GM23248 (cell line): Measurements from ENCODE around the gene SERPINA7. TPM values are rescaled to one million over a fixed set of nuclear protein-coding genes. Genes with fewer than 3 reads are reported as not detected.

Experiments
- DNase-seq: peaks from one replicate; pipeline ENCODE4 v3.0.0-alpha.2; 2015
- H2AFZ ChIP-seq: fragments of 200-600 bp; sonication (generic); 2 replicates; pipeline ENCODE4 v1.6.1; 2016; ENCODE audit warnings: antibody characterized with exemption
- H3F3A ChIP-seq: fragments of 200-600 bp; sonication (generic); 2 replicates; pipeline ENCODE4 v1.6.1; 2016; ENCODE audit warnings: mild to moderate bottlenecking, antibody characterized with exemption, mixed run types; ENCODE audit not compliant: insufficient read depth
- H3K27ac ChIP-seq: fragments of 200-600 bp; sonication (generic); 2 replicates; pipeline ENCODE4 v1.5.1; 2016; ENCODE audit warnings: mild to moderate bottlenecking
- H3K27me3 ChIP-seq: fragments of 200-600 bp; sonication (generic); replicated peaks from 2 replicates; pipeline ENCODE4 v1.6.1; 2016; ENCODE audit warnings: mild to moderate bottlenecking; ENCODE audit not compliant: insufficient read depth
- H3K36me3 ChIP-seq: fragments of 200-600 bp; sonication (generic); 2 replicates; pipeline ENCODE4 v1.6.1; 2016; ENCODE audit warnings: low read depth, mild to moderate bottlenecking
- H3K4me1 ChIP-seq: fragments of 200-600 bp; sonication (generic); 2 replicates; pipeline ENCODE4 v1.6.1; 2016; ENCODE audit warnings: mild to moderate bottlenecking; ENCODE audit not compliant: insufficient read depth
- H3K4me2 ChIP-seq: fragments of 200-600 bp; sonication (generic); one replicate; pipeline ENCODE4 v1.6.1; 2016; ENCODE audit warnings: mild to moderate bottlenecking; ENCODE audit not compliant: unreplicated experiment
- H3K4me3 ChIP-seq: fragments of 200-600 bp; sonication (generic); 2 replicates; pipeline ENCODE4 v1.5.1; 2016; ENCODE audit warnings: mild to moderate bottlenecking
- H3K79me2 ChIP-seq: fragments of 200-600 bp; sonication (generic); 2 replicates; pipeline ENCODE4 v1.6.1; 2016; ENCODE audit warnings: mild to moderate bottlenecking; ENCODE audit not compliant: insufficient read depth
- H3K9ac ChIP-seq: fragments of 200-600 bp; sonication (generic); 2 replicates; pipeline ENCODE4 v1.6.1; 2016; ENCODE audit warnings: mild to moderate bottlenecking
- H3K9me2 ChIP-seq: fragments of 200-600 bp; sonication (generic); 2 replicates; pipeline ENCODE4 v1.6.1; 2016; ENCODE audit warnings: mixed run types, mild to moderate bottlenecking, moderate library complexity; ENCODE audit not compliant: insufficient read depth
- H3K9me3 ChIP-seq: fragments of 200-600 bp; sonication (generic); one replicate; pipeline ENCODE4 v1.6.1; 2017; ENCODE audit warnings: low read depth
- H4K20me1 ChIP-seq: fragments of 200-600 bp; sonication (generic); 2 replicates; pipeline ENCODE4 v1.6.0; 2016; ENCODE audit not compliant: insufficient read depth
- EZH2 ChIP-seq: fragments of 200-600 bp; sonication (generic); IDR thresholded peaks from 2 replicates; pipeline ENCODE4 v1.6.1; 2018; ENCODE audit warnings: antibody characterized with exemption, mild to moderate bottlenecking; ENCODE audit not compliant: insufficient read depth, poor library complexity, severe bottlenecking
- EZH2phosphoT487 ChIP-seq: fragments of 200-600 bp; sonication (generic); IDR thresholded peaks from 2 replicates; pipeline ENCODE4 v1.6.1; 2018; ENCODE audit warnings: antibody characterized with exemption, moderate library complexity, mild to moderate bottlenecking, low read depth; ENCODE audit not compliant: insufficient read depth
- WGBS, 2 experiments: methylation state at CpG; one replicate each; pipeline ENCODE4 v1.1.6; 2015 to 2017; ENCODE audit warnings: low lambda C conversion rate in 2 of 2, low coverage in 1 of 2; ENCODE audit errors: missing lambda C conversion rate in 2 of 2; 5-methylcytosine and 5-hydroxymethylcytosine counted together
- in situ Hi-C: fragments of 300-500 bp; cut with MboI; formaldehyde crosslinking; loops from 2 replicates; pipeline ENCODE4 v1.15.0; 2020
- polyA plus RNA-seq: library from polyadenylated mRNA; unstranded; fragments of >200 nt; fragmentation: Nextera tagmentation; extraction: Ambion mirVana; gene quantifications from 2 replicates; pipeline ENCODE4 v1.2.1, GENCODE V29; 2016
- total RNA-seq: library from RNA; depleted of rRNA; stranded (reverse); fragments of >200 nt; shearing (Covaris generic); gene quantifications from 2 replicates; pipeline ENCODE4 v1.2.3, GENCODE V29; 2014; rRNA removed

SERPINA7 gene
- total RNA-seq (not detected in 2 replicates), polyA plus RNA-seq (not detected in 2 replicates)

GRCh38 chrX:106038625-106039024 is at the start of gene SERPINA7:
SERPINA7 (minus strand) TSS chrX:106038727; CDS start chrX:106037058, 1,669 bp downstream.
- Histone ChIP-seq H3K4me2 (no peak within 1 kb of the TSS), H3K9ac (no peak within 1 kb of the TSS), H3K9me3 (no peaks in the 10 kb centered on the region), H4K20me1 (no peaks in the 10 kb centered on the region), H3K36me3 (no peaks in the 10 kb centered on the region), H3K27ac (no peak within 1 kb of the TSS), H3K9me2 (no peaks in the 10 kb centered on the region), H3F3A (no peaks in the 10 kb centered on the region), H3K27me3 (no peaks in the 10 kb centered on the region), H3K4me1 (no peaks in the 10 kb centered on the region), H3K4me3 (no peak within 1 kb of the TSS), H3K79me2 (no peaks in the 10 kb centered on the region), H2AFZ (no peak within 1 kb of the TSS)
- TF ChIP-seq EZH2phosphoT487 (no peak), EZH2 (no peak)
- DNase-seq = no peak
- in situ Hi-C loops = no loop called here

- Histone ChIP-seq H4K20me1 (no peaks in the 10 kb centered on the region), H3K36me3 (no peaks in the 10 kb centered on the region), H3K4me3 (no peak overlapping the region), H3K27me3 (no peaks in the 10 kb centered on the region), H3K79me2 (no peaks in the 10 kb centered on the region), H3K4me1 (no peaks in the 10 kb centered on the region), H3K9me3 (no peaks in the 10 kb centered on the region), H3K9me2 (no peaks in the 10 kb centered on the region), H3F3A (no peaks in the 10 kb centered on the region), H2AFZ (no peak overlapping the region), H3K4me2 (no peak overlapping the region), H3K27ac (no peak overlapping the region), H3K9ac (no peak overlapping the region)
- in situ Hi-C loops = no loop called here
- DNase-seq = no peak
- 20 to 33% methylated on average over 3 of the region's 3 CpGs for WGBS, 2 experiments
- TF ChIP-seq EZH2phosphoT487 (no peak), EZH2 (no peak)
Measured at GRCh38 chrX:106069048-106069447, 30.5 kb upstream of the SERPINA7 start.

- no peak overlapping the region for H3K4me2 ChIP-seq
- DNase-seq = no peak
- in situ Hi-C loops = no loop called here
- no peaks in the 10 kb centered on the region for H3K9me3 ChIP-seq
- H3K27me3 ChIP-seq = no peaks in the 10 kb centered on the region
- H3K79me2 ChIP-seq = no peaks in the 10 kb centered on the region
- no peak overlapping the region for H3K27ac ChIP-seq
- no peaks in the 10 kb centered on the region for H3F3A ChIP-seq
- no peak overlapping the region for H2AFZ ChIP-seq
- no peaks in the 10 kb centered on the region for H3K36me3 ChIP-seq
- 11 to 19% methylated on average over 1 of the region's 1 CpG for WGBS, 2 experiments
- H3K9ac ChIP-seq = no peak overlapping the region
- no peak overlapping the region for H3K4me3 ChIP-seq
- H3K4me1 ChIP-seq = no peaks in the 10 kb centered on the region
- TF ChIP-seq EZH2phosphoT487 = no peak
- TF ChIP-seq EZH2 = no peak
- H4K20me1 ChIP-seq = no peaks in the 10 kb centered on the region
- H3K9me2 ChIP-seq = no peaks in the 10 kb centered on the region
Measured at GRCh38 chrX:106050054-106050453, 11.5 kb upstream of the SERPINA7 start.

GRCh38 chrX:106042296-106042695 is 3.8 kb upstream of the SERPINA7 start:
- DNase-seq = no peak
- H3K4me1 ChIP-seq = no peaks in the 10 kb centered on the region

GRCh38 chrX:106040861-106041260 is 2.3 kb upstream of the SERPINA7 start:
- DNase-seq = no peak
- H3K4me2 ChIP-seq = no peak overlapping the region
- no peaks in the 10 kb centered on the region for H3K9me3 ChIP-seq
- no peak overlapping the region for H3K9ac ChIP-seq
- no peak overlapping the region for H3K4me3 ChIP-seq
- 6% methylated on average over 4 of the region's 4 CpGs for whole genome bisulfite sequencing, 2 experiments
- no peaks in the 10 kb centered on the region for H3K36me3 ChIP-seq
- TF ChIP-seq EZH2phosphoT487 (no peak), EZH2 (no peak)
- in situ Hi-C loops = no loop called here
- no peak overlapping the region for H3K27ac ChIP-seq
- H2AFZ ChIP-seq = no peak overlapping the region
- H4K20me1 ChIP-seq = no peaks in the 10 kb centered on the region
- H3K27me3 ChIP-seq = no peaks in the 10 kb centered on the region
- no peaks in the 10 kb centered on the region for H3K4me1 ChIP-seq
- no peaks in the 10 kb centered on the region for H3K79me2 ChIP-seq
- no peaks in the 10 kb centered on the region for H3K9me2 ChIP-seq
- H3F3A ChIP-seq = no peaks in the 10 kb centered on the region

More at GRCh38 chrX:106042296-106042695, 3.8 kb upstream of the SERPINA7 start:
- Histone ChIP-seq H3K79me2 (no peaks in the 10 kb centered on the region), H4K20me1 (no peaks in the 10 kb centered on the region), H3K9me3 (no peaks in the 10 kb centered on the region), H2AFZ (no peak overlapping the region), H3K4me3 (no peak overlapping the region), H3K27me3 (no peaks in the 10 kb centered on the region), H3F3A (no peaks in the 10 kb centered on the region), H3K9ac (no peak overlapping the region), H3K9me2 (no peaks in the 10 kb centered on the region), H3K4me2 (no peak overlapping the region), H3K27ac (no peak overlapping the region), H3K36me3 (no peaks in the 10 kb centered on the region)
- in situ Hi-C loops = no loop called here
- 0% methylated on average over 1 to 2 of the region's 2 CpGs for WGBS, 2 experiments
- TF ChIP-seq EZH2phosphoT487 (no peak), EZH2 (no peak)
